Jurkat, Clone E6-1 (cell line): Measurements from ENCODE around the gene PTPRO.
"Not testable (repeated sequence)": the region's sequence is repeated elsewhere in the genome, so short reads cannot be mapped to it uniquely, and the experiment has no call there.

Experiments
- DNase-seq: peaks from one replicate; pipeline ENCODE4 v3.0.0-alpha.2; 2011; ENCODE audit warnings: low read depth, low spot score
- H3K4me3 ChIP-seq: 2 replicates; pipeline ENCODE4 v1.5.1; 2011; ENCODE audit warnings: mild to moderate bottlenecking, low read length, control low read depth, moderate library complexity

The PTPRO gene

GRCh38 chr12:15616495-15616894 is 294.2 kb downstream of the PTPRO start:
- H3K4me3 ChIP-seq, DNase-seq: not testable (repeated sequence)

DNA sequence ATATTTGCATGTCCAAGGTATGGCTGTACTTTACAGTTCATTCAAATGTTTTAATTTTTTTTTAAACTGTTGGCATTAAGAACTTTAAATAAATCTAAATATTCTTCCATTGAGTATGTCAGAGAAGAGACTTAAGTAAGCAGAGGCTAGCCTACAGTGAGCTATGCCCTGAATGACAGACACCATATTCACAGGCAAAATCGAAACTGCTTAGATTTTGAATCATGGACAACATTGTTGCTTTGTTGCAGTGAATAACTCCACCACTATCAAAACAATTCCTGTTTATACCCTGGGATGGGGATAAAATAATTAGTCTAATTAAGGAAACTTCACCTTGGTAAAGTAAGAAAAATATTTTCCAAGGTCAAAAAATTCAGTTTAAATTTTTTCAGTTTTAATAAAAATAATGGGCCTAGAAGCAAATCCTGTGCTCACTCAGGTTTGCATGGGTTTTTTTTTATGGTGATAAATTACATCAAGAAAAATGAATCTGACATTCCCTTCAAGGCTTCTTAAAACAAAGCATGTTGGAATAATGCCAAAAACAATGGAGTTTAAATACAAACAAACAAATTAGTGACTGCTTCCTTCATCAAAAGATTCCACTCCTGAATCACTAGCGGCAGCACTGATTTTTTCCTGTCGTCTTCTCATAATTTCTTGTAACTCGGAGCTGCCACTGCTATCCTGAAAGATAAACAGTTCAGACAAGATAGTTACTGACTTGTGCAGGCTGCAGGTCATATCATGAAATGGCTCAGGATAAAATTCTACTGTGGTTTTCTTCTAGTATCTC is 298.6 kb downstream of the PTPRO start:
- H3K4me3 ChIP-seq, result no peak overlapping the region
- no peak for DNase-seq

GRCh38 chr12:15625075-15625474 is 302.8 kb downstream of the PTPRO start:
- no peak for DNase-seq
- H3K4me3 ChIP-seq, result no peak overlapping the region

DNA sequence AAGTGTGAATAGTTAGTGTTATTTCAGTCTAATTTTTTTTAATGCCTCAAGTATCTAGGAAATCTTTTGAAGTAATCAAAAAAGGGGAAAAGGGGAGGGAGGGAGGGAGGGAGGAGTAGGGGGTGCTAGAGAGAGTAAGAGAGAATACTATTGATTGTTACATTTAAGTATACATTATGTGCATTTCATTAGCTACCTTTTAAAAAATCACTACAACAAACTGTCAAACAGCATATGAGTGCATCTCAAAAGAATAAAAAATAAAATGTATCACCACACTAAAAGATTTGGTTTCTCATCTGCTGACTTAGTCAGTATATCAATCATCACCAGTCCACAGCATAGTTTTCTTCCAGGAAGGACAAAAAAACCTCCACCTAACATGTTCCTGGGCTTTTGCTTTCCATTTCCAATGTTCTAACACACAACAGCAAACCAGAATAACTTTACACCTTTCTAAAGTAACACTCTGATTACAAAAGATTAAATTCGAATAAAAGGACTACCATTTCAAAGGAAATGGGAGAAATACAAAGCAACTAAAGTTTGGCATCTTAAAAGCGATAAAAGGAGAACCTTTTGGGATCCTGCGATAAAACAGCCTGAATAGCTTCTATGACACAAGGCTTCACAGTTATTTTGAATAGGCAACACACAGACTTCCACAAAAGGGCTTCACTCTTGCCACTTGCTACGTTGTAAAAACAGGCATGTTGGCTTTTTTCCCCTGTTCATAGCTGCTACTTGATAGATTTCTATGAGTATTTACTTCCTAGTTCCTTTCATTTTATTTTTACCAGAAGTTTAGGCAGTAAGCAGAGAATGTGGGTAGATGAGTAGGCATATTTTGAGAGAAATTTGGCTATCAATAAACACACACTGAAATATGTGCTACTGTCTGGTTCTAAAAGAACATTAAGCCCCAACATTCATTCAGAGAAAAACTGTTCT is 306.0 kb downstream of the PTPRO start:
- DNase-seq, result no peak
- no peak overlapping the region for H3K4me3 ChIP-seq

DNA sequence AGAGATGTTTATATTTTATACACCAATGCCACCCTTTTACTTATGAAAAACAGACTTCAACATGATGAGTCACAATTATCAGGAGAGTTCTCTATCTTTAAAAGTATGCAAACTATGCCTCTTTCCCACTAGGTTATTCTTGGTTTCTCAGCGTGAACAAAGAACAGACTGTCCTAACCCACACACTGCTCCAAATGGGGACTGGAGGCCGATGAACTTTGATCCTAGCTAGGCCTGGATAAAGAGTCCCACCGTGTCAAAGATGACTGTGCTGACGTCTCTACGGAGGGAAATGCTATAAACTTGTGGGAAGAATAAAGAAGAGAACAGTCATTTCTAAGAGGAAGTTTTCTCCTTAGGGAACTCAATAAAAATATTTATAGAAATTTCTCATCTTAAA is 306.8 kb downstream of the PTPRO start:
- H3K4me3 ChIP-seq, result no peak overlapping the region
- no peak for DNase-seq

- no peak overlapping the region for H3K4me3 ChIP-seq
- no peak for DNase-seq
Measured at GRCh38 chr12:15629761-15630160, 307.5 kb downstream of the PTPRO start.

- no peak for DNase-seq
- H3K4me3 ChIP-seq, result no peak overlapping the region
Measured at GRCh38 chr12:15631007-15631715, 308.9 kb downstream of the PTPRO start.

- no peak overlapping the region for H3K4me3 ChIP-seq
- DNase-seq, result no peak
Measured at GRCh38 chr12:15632708-15633107, 310.4 kb downstream of the PTPRO start.

- H3K4me3 ChIP-seq, result no peak overlapping the region
- no peak for DNase-seq
Measured at GRCh38 chr12:15633201-15633600, 310.9 kb downstream of the PTPRO start.

- no peak overlapping the region for H3K4me3 ChIP-seq
- no peak for DNase-seq
Measured at GRCh38 chr12:15634010-15634683, 311.8 kb downstream of the PTPRO start.

DNA sequence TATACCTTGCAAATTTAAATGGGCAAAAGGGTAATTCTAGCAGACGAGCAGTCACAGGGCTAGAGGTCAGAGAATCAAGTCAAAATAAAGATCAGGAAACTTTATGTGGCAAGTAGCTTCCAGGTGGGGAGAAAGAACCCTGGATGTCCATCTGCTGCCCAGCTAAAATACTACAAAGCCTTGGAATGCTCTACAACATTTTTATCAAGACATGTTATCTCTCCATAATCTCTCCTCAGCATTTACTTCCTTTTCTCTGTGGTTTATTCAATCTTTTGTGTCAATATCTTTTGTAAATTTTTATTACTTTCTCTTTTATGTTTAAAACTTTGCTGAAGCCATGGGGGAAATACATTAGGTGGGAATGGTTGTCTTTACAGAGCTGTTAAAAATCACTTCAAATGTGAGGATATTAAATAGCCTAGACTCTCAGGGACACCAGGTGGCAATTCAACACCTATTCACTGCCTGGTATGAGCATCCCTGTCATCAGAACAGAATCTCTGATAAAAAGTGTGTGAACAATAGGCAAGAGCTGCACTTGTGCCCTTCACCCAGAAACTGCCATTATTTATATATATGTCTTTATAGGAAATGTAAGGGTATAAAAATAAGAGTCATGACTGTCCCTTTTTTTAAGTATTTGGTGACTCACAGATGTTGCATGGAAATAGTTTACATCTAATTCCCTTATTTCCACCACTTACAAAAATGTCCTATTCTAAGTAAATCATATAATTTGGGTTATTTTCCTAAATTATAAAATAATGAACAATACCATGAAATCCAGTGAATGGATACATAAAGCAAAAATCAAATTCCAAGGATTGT is 314.0 kb downstream of the PTPRO start:
- DNase-seq, result no peak
- H3K4me3 ChIP-seq, result no peak overlapping the region

- DNase-seq, result no peak
- no peak overlapping the region for H3K4me3 ChIP-seq
Measured at GRCh38 chr12:15638231-15638630, 315.9 kb downstream of the PTPRO start.

DNA sequence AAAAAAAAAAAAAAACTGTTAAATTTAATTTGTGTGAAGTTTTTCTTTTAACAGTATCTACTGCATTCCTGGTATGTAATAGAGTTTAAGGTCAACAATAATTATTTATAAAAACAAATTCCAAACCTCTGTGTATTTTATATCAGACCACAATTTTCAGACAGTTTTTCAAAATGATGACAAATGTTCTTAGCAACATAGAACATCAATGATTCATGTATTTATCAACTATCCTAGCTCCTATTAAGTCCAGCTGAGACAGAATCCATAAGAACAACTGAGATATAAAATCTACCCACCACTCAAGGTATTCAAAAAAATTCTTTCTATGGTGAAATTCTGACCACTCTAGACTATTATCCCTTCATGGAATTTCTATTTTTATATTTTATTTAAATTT is 322.4 kb downstream of the PTPRO start:
- H3K4me3 ChIP-seq, result no peak overlapping the region
- no peak for DNase-seq

DNA sequence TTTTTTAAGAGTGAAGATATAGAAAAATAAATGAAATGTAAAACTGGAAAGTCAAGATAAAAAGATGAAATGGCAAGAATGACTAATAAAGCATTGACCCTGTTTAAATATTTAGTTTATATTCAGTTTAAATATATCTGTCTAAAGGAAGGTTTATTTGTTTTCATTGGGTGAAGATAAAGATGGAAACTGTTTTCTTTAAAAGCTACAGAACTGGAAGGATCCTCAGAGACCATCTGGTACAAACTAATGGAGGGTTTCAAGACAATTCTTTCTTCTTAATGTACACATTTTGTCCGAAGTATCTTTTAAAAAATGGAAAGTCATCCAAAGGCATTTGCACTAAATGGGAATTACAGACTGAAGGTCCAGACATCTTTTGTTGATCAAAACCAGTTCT is 324.3 kb downstream of the PTPRO start:
- DNase-seq, result no peak
- H3K4me3 ChIP-seq, result no peak overlapping the region
